NCI-H510A (cell line): ENCODE measurements around the gene NARS2.

ENCODE experiments used
- DNase-seq: peaks from one replicate; lab custom pipeline; 2025; lab: John Stamatoyannopoulos, UW

The NARS2 gene

GRCh38 chr11:78414321-78415051 lies 160.2 kb downstream of the NARS2 start:
- no peak for DNase-seq

GRCh38 chr11:78408619-78409018 lies 166.0 kb downstream of the NARS2 start:
- no peak for DNase-seq

DNA sequence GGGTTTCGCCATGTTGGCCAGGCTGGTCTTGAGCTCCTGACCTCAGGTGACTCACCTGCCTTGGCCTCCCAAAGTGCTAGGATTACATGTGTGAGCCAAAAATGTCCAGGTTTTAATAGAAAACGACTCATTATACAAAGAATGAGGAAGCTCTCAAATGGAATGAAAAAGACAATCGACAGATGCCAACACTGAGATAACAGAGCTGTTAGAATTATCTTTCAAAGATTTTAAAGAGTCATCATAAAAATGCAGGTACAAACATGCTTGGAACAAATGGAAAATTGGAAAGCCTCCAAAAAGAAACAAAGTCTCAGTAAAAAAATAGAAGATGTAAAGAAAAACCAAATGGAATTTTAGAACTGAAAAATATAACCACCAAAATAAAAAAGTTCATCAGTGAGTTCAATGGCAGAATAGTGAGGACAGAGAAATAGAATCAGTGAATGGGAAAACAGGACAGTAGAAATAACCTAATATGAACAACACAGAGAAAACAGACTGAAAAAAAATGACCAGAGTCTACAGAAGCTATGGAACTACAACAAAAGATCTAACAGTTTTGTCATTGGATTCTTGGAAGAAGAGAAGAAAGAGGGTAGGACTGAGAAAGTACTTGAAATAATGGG lies 168.0 kb downstream of the NARS2 start:
- DNase-seq, result no peak

DNA sequence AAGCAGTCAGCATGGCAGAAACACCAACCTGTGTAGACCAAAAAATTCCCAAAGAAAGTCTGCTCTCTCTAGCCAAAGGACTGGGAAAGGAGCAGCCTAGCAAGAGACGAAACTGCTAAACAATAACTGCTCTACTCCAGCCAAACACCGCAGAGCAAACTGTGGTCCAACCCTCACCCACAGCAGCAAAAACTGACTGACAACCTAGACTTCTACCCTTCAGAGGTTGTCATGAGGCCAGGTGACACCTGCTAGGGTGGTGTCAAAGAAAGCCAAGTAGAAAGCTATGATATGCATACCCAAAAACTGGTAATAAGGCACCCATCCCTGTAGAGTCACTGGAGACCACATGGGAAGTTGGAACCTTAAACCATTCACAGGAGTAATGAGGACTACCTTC lies 168.9 kb downstream of the NARS2 start:
- DNase-seq, result no peak

- no peak for DNase-seq
Measured at GRCh38 chr11:78403781-78404180, 170.9 kb downstream of the NARS2 start.

GRCh38 chr11:78402847-78403246 lies 171.8 kb downstream of the NARS2 start:
- no peak for DNase-seq

DNA sequence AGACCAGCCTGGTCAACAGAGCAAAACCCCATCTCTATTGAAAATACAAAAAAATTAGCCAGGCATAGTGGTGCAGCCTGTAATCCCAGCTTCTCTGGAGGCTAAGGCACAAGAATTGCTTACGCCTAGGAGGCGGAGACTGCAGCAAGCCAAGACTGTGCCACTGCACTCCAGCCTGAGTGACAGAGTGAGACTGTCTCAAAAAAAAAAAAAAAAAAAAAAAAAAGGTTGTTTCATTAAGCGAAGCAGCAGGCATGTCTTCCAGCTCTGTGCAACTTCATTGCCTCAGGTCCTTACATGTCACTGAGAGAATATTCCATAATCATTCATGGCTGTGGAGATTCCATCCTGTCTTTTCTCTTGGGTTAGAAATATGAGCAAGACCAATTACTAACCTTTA lies 174.0 kb downstream of the NARS2 start:
- DNase-seq, result no peak

- no peak for DNase-seq
Measured at GRCh38 chr11:78400116-78400515, 174.5 kb downstream of the NARS2 start.

- DNase-seq, result no peak
Measured at GRCh38 chr11:78399136-78399535, 175.5 kb downstream of the NARS2 start.

DNA sequence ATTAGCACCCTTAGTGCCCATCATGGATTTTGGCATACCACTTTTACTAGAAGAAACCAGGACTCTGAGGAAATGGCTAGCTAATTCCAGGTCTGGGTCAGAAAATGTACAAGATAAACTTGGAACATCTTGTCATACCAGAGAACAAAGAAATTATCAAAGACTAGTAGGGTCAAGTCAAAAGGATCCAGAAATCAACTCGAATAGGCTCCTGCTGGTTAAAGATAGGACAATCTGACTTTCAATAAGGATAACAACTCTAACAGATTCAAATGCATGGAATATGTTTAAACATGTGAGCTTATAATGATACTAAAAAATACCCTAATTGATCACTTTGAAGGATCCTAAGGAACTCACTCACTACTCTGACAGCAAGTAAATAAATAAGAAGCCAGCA lies 175.9 kb downstream of the NARS2 start:
- no peak for DNase-seq

DNA sequence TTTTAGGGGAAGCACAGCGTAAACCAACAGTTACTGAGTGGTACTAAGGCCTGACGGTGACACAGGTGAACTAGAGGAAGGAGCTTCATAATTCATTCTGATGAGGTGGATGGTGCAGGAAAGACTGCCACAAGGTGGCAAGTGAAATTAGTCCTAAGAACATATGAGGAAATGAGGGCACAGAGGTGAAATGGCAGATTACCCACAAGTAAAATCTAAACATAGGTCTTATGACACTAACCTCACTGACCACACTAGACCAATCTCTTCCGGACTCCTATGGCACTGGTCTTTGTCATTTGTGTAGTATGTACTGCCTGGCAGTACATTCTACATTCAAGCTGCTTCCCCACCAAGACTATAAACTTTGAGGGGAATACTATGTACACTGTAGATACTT lies 177.3 kb downstream of the NARS2 start:
- no peak for DNase-seq

DNA sequence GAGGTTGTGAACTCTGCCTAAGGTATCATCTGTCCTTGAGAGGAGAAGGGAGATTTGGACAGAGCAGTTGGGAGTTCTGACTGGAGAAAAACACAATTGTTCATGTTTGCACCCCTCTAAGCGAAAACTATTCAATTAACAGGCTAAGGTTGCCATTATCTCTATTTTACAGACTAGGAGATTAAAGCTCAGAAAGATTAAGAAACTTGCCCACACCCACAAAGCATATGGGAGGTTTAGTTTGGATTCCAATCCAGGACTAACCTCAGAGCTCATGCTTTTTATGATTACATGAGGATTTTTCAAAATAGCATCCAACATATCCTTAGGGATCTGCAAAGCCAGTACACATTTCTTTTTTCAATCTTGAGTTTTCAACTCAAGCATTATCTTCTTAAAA lies 179.1 kb downstream of the NARS2 start:
- DNase-seq, result no peak

DNA sequence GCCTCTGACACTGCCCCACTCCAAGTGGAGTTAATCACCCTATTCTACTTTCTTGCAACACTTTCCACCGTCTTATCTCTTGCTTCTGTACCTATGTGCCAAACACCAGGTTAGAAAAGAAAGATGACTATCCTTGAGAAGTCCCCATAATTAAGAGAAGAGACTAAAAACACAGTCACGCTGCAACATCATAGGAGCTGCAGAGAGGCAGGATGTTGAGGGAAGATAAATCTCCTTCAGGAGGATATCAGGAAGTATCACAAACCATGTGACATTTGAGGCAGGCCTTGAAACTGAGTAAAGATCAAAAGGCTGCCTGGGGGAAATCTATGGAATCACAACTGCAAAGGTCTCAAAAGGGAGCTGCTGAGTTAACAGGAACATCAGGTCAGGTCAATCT lies 181.8 kb downstream of the NARS2 start:
- DNase-seq, result no peak

DNA sequence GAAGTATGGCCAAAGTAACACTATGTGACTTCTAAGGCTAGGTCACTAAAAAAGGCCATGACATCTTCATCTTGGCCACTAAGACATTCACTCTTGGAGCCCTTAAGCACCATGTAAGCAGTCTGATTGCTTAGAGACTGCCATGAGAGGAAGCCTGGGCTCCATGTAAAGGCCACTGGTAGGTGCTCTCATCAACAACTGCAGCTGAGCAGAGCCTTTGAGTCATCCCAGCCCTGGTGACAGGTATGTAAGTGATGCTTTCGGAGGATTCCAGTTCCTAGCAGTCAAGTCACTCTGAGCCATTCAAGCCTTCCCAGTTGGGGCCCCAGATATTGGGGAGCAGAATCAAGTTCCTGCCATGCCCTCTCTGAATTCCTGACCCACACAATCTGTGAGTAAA lies 183.2 kb downstream of the NARS2 start:
- no peak for DNase-seq

- no peak for DNase-seq
Measured at GRCh38 chr11:78390809-78391208, 183.9 kb downstream of the NARS2 start.

DNA sequence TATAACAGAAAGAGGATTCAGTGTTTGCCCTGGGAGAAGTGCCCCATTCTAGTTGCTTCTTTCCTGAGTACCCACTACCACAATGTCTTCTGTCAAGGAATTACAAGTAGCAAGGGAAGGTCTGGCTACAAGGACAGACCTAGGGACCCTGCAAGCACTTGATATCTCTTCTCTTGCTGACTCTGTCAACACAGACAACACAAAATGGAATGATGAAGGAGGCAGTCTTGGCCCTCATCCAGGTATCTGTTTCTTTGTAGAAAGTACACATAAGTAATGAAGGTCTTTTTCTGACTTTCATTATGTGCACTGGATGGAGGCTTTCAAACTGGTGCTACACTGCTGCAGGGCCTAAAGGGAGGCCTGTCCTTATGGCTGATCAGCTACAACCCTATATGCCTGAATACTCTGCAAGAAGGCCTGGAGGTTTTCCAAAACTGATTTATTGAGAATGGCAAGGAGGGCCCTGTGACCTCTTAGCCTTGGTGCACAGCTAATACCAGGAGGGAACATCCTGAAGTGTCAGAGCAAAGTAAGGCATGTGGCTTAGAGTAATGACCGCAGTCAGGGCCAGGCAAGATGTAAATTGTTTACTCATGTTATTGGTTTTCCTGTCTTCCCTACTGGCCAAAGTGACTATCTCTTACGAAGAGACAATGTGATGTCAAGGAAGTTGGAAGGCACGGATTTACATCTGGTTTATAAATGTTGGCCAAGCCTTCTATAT lies 188.3 kb downstream of the NARS2 start:
- DNase-seq, result no peak
